ENCODE measurements around the gene PPTC7.

PPTC7 gene

GRCh38 chr12:110505332-110505731 lies 77.8 kb downstream of the PPTC7 start:
- Histone ChIP-seq H3K27ac (no peak overlapping the region), H3K4me3 (no peak overlapping the region)
- no peak for DNase-seq (ENCODE audit: low spot score)
- TF ChIP-seq CTCF (IDR thresholded peaks at IDR 0.05) = no peak

- no peak for DNase-seq (ENCODE audit: low spot score)
- no peak overlapping the region for H3K27ac ChIP-seq
- no peak overlapping the region for H3K4me3 ChIP-seq
- TF ChIP-seq CTCF (IDR thresholded peaks at IDR 0.05) = no peak
These were observed 79.7 kb downstream of the PPTC7 start for GRCh38 chr12:110503432-110503831.

- peak; percentile 98 for DNase-seq (ENCODE audit: low spot score)
- Histone ChIP-seq H3K27ac (peak within 1 kb of the TSS; percentile 89 to 91), H3K4me3 (peak within 1 kb of the TSS; percentile 83)
- no peak for TF ChIP-seq CTCF (IDR thresholded peaks at IDR 0.05)
These were observed 81.1 kb downstream of the PPTC7 start, which contains the start of the genes RAD9B and VPS29 for GRCh38 chr12:110501752-110502738. Gene RAD9B (plus strand): TSS chr12:110502331. CDS start chr12:110502338, 7 bp downstream. Gene VPS29 (minus strand): TSS chr12:110502111. CDS start chr12:110502051, 60 bp downstream.

- no peak for TF ChIP-seq CTCF (IDR thresholded peaks at IDR 0.05)
- H3K4me3 ChIP-seq = peak overlapping the region; percentile 83
- no peak for DNase-seq (ENCODE audit: low spot score)
- H3K27ac ChIP-seq = peak overlapping the region; percentile 89 to 91
These were observed 81.7 kb downstream of the PPTC7 start for GRCh38 chr12:110501399-110501751.

- TF ChIP-seq CTCF (IDR thresholded peaks at IDR 0.05) = no peak
- H3K27ac ChIP-seq = no peak overlapping the region
- no peak overlapping the region for H3K4me3 ChIP-seq
- no peak for DNase-seq (ENCODE audit: low spot score)
These were observed 84.0 kb downstream of the PPTC7 start for GRCh38 chr12:110498984-110499706.

Data from coronary artery (tissue), 2 donors.